ENCODE results near the gene PGLYRP4.

- no peak for TF ChIP-seq CTCF (conservative IDR thresholded peaks at IDR 0.05 in 1 of 2, IDR thresholded peaks at IDR 0.05 in 1 of 2; ENCODE audit: extremely low read depth in 1 of 2, insufficient read depth in 1 of 2, low read depth in 1 of 2, low read length in 2 of 2)
- TF ChIP-seq EZH2 (IDR thresholded peaks at IDR 0.05; ENCODE audit: borderline replicate concordance, low read length), result no peak
Observed at GRCh38 chr1:153387001-153387400, 38.4 kb upstream of the PGLYRP4 start.
